HEK293 (cell line): Measurements from ENCODE around the gene SERPINI1.

Experiments
- CTCF ChIA-PET: fragments of 350-600 bp; formaldehyde crosslinking; extraction: SDS; loops from one replicate; lab custom pipeline; 2021; ENCODE audit warnings: antibody characterized with exemption; lab: Yijun Ruan, JAX
- POLR2A ChIA-PET: fragments of 300-600 bp; formaldehyde crosslinking; extraction: SDS; loops from one replicate; lab custom pipeline; 2020; ENCODE audit warnings: antibody characterized with exemption, inconsistent platforms; lab: Yijun Ruan, JAX
- H3K27ac ChIP-seq: fragments of 200-500 bp; sonication (Bioruptor generic); 2 replicates; pipeline ENCODE4 v1.5.1; 2014; ENCODE audit warnings: low read depth, low read length, control low read depth, inconsistent platforms; ENCODE audit errors: extremely low read depth
- H3K36me3 ChIP-seq, 2 experiments: fragments of 200-500 bp in 1 of 2; sonication (Bioruptor generic) in 1 of 2; 1 replicate in 1 of 2; 2 replicates in 1 of 2; pipeline ENCODE4 v1.5.1; 2014 to 2017; ENCODE audit warnings: inconsistent platforms in 2 of 2, low read length in 2 of 2; ENCODE audit not compliant: control insufficient read depth in 2 of 2, insufficient read depth in 1 of 2
- H3K4me1 ChIP-seq: fragments of 200-500 bp; sonication (Bioruptor generic); 2 replicates; pipeline ENCODE4 v1.5.1; 2014; ENCODE audit warnings: mild to moderate bottlenecking, low read length, inconsistent platforms; ENCODE audit not compliant: control insufficient read depth, insufficient read depth
- H3K4me3 ChIP-seq: 2 replicates; pipeline ENCODE4 v1.5.1; 2011; ENCODE audit warnings: low read depth, mild to moderate bottlenecking, control low read depth, low read length, moderate library complexity
- H3K9me3 ChIP-seq: fragments of 200-500 bp; sonication (Bioruptor generic); 2 replicates; pipeline ENCODE4 v1.5.1; 2014; ENCODE audit warnings: low read depth, low read length, inconsistent platforms; ENCODE audit not compliant: control insufficient read depth, insufficient read depth
- AEBP2 ChIP-seq: fragments of 450-650 bp; formaldehyde crosslinking; IDR thresholded peaks from 2 replicates; pipeline ENCODE4 v1.5.1; 2016; ENCODE audit warnings: missing biosample characterization, missing genetic modification characterization, borderline replicate concordance
- BCL11B ChIP-seq: fragments of 450-650 bp; formaldehyde crosslinking; IDR thresholded peaks from 2 replicates; pipeline ENCODE4 v1.5.1; 2016; ENCODE audit warnings: low read depth, missing biosample characterization, missing genetic modification characterization
- KLF10 ChIP-seq: fragments of 450-650 bp; IDR thresholded peaks from 2 replicates; pipeline ENCODE4 v1.5.1; 2018; ENCODE audit warnings: missing biosample characterization, mild to moderate bottlenecking, missing genetic modification characterization
- ZBTB10 ChIP-seq: fragments of 450-650 bp; formaldehyde crosslinking; IDR thresholded peaks from 2 replicates; pipeline ENCODE4 v1.5.1; 2016; ENCODE audit warnings: missing biosample characterization, missing genetic modification characterization
- ZBTB26 ChIP-seq: fragments of 450-650 bp; formaldehyde crosslinking; optimal IDR thresholded peaks from 2 replicates; pipeline ENCODE3; 2016; ENCODE audit warnings: missing biosample characterization, mild to moderate bottlenecking, missing genetic modification characterization
- ZBTB6 ChIP-seq: fragments of 450-650 bp; formaldehyde crosslinking; IDR thresholded peaks from 2 replicates; pipeline ENCODE4 v1.5.1; 2017; ENCODE audit warnings: missing biosample characterization, missing genetic modification characterization
- ZNF19 ChIP-seq: fragments of 450-650 bp; formaldehyde crosslinking; IDR thresholded peaks from 2 replicates; pipeline ENCODE4; 2016; ENCODE audit warnings: missing biosample characterization, missing genetic modification characterization, low read depth
- ZNF223 ChIP-seq: fragments of 450-650 bp; formaldehyde crosslinking; IDR thresholded peaks from 2 replicates; pipeline ENCODE4 v1.5.1; 2016; ENCODE audit warnings: missing biosample characterization, missing genetic modification characterization
- ZNF274 ChIP-seq, 2 experiments: fragments of 200-500 bp in 1 of 2; fragments of 450-650 bp in 1 of 2; sonication (Bioruptor generic) in 1 of 2; formaldehyde crosslinking in 1 of 2; IDR thresholded peaks; 2 replicates each; pipeline versions ENCODE4 v1.5.1 to v1.6.1; 2014 to 2016; ENCODE audit warnings: borderline replicate concordance in 1 of 2, inconsistent platforms in 1 of 2, low read length in 1 of 2, missing biosample characterization in 1 of 2, missing genetic modification characterization in 1 of 2
- ZNF354C ChIP-seq: fragments of 450-650 bp; formaldehyde crosslinking; IDR thresholded peaks from 2 replicates; pipeline ENCODE4 v1.5.1; 2016; ENCODE audit warnings: missing biosample characterization, missing genetic modification characterization, low read depth, borderline replicate concordance
- ZNF37A ChIP-seq: fragments of 450-650 bp; IDR thresholded peaks from 2 replicates; pipeline ENCODE4 v1.5.1; 2018; ENCODE audit warnings: missing biosample characterization, missing genetic modification characterization
- ZNF549 ChIP-seq: fragments of 450-650 bp; IDR thresholded peaks from 2 replicates; pipeline ENCODE4 v1.5.1; 2018; ENCODE audit warnings: missing biosample characterization, missing genetic modification characterization, mild to moderate bottlenecking, inconsistent platforms, moderate library complexity
- ZNF561 ChIP-seq: fragments of 450-650 bp; IDR thresholded peaks from 2 replicates; pipeline ENCODE4 v1.5.1; 2018; ENCODE audit warnings: missing biosample characterization, missing genetic modification characterization, borderline replicate concordance
- ZNF629 ChIP-seq: fragments of 450-650 bp; formaldehyde crosslinking; IDR thresholded peaks from 2 replicates; pipeline ENCODE4 v1.5.1; 2017; ENCODE audit warnings: missing biosample characterization, missing genetic modification characterization
- ZNF658 ChIP-seq: fragments of 450-650 bp; formaldehyde crosslinking; IDR thresholded peaks from 2 replicates; pipeline ENCODE4; 2016; ENCODE audit warnings: missing biosample characterization, missing genetic modification characterization
- ZNF664 ChIP-seq: fragments of 450-650 bp; formaldehyde crosslinking; IDR thresholded peaks from 2 replicates; pipeline ENCODE4 v1.5.1; 2016; ENCODE audit warnings: missing biosample characterization, missing genetic modification characterization
- ZNF701 ChIP-seq: fragments of 450-650 bp; formaldehyde crosslinking; IDR thresholded peaks from 2 replicates; pipeline ENCODE4 v1.5.1; 2016; ENCODE audit warnings: missing biosample characterization, missing genetic modification characterization
- ZSCAN18 ChIP-seq: fragments of 450-650 bp; formaldehyde crosslinking; IDR thresholded peaks from 2 replicates; pipeline ENCODE4 v1.5.1; 2016; ENCODE audit warnings: missing biosample characterization, missing genetic modification characterization
- ZXDB ChIP-seq: fragments of 450-650 bp; formaldehyde crosslinking; IDR thresholded peaks from 2 replicates; pipeline ENCODE4 v1.5.1; 2016; ENCODE audit warnings: missing biosample characterization, missing genetic modification characterization

SERPINI1 gene

GRCh38 chr3:167761302-167761701, 25.8 kb downstream of the SERPINI1 start (continued):
- no peak for TF ChIP-seq BCL11B (tag by site-specific recombination)
- TF ChIP-seq ZNF37A (tag by site-specific recombination) = no peak

GRCh38 chr3:167762296-167762695, 26.8 kb downstream of the SERPINI1 start:
- H3K9me3 ChIP-seq = no peaks in the 10 kb centered on the region
- no peak overlapping the region for H3K4me3 ChIP-seq
- ChIA-PET POLR2A (no interaction called here), CTCF (no interaction called here)
- TF ChIP-seq ZNF664 (tag by site-specific recombination) = no peak
- no peaks in the 10 kb centered on the region for H3K4me1 ChIP-seq
- H3K27ac ChIP-seq = no peak overlapping the region
- no peaks in the 10 kb centered on the region for H3K36me3 ChIP-seq

GRCh38 chr3:167772992-167773391, 37.5 kb downstream of the SERPINI1 start:
- POLR2A ChIA-PET = no interaction called here
- CTCF ChIA-PET = no interaction called here
- H3K4me3 ChIP-seq = no peak overlapping the region
- TF ChIP-seq ZNF354C (tag by site-specific recombination) = no peak
- TF ChIP-seq ZNF701 (tag by site-specific recombination) = no peak
- TF ChIP-seq ZNF19 (tag by site-specific recombination) = no peak
- no peak for TF ChIP-seq ZNF274 (IDR thresholded peaks at IDR 0.05; ENCODE audit: low read length)
- no peak for TF ChIP-seq ZNF274 (tag by site-specific recombination; IDR thresholded peaks at IDR 0.05; ENCODE audit: borderline replicate concordance)
- no peak for TF ChIP-seq ZBTB26 (tag by site-specific recombination)
- TF ChIP-seq ZNF658 (tag by site-specific recombination) = no peak
- no peak for TF ChIP-seq ZXDB
- no peak for TF ChIP-seq ZBTB6
- no peak for TF ChIP-seq ZNF549
- TF ChIP-seq ZNF223 = no peak
- no peak for TF ChIP-seq KLF10 (tag by site-specific recombination)
- no peak for TF ChIP-seq ZSCAN18 (tag by site-specific recombination)
- no peak for TF ChIP-seq AEBP2
- TF ChIP-seq ZNF561 (tag by site-specific recombination) = no peak
- no peak for TF ChIP-seq ZNF629
- no peak for TF ChIP-seq ZBTB10
- TF ChIP-seq, all 188 proteins: peak for 0
- no peaks in the 10 kb centered on the region for H3K4me1 ChIP-seq
- no peaks in the 10 kb centered on the region for H3K9me3 ChIP-seq
- no peak overlapping the region for H3K27ac ChIP-seq
- no peaks in the 10 kb centered on the region for H3K36me3 ChIP-seq
